HG02981 (cell line): ENCODE measurements around the gene MPP1.

Experiments used
- ATAC-seq: cut with Tn5 transposase; IDR thresholded peaks from one replicate; pipeline ENCODE4 v1.9.1; 2021; ENCODE audit warnings: mild to moderate bottlenecking, moderate library complexity; ENCODE audit not compliant: unreplicated experiment

MPP1 gene

DNA sequence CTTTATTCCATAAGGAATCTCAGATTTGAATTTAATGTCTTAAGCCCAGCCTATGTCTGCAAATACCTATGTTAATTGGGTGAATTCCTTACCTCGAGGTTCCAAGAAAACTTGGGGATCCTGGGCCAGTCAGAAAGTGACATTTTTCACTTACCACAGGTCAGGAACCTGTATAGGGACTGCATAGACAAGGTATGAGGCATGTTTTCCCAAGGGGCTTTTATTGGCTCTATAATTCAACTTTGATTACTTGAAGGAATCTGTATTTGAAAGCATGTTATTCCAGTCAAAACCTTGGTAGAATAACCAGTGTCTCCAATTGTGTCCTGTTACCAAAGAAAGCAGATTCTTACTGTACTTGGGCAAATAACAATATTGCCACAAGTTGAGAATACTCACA lies 8.5 kb upstream of the MPP1 start:
- no peak for ATAC-seq

DNA sequence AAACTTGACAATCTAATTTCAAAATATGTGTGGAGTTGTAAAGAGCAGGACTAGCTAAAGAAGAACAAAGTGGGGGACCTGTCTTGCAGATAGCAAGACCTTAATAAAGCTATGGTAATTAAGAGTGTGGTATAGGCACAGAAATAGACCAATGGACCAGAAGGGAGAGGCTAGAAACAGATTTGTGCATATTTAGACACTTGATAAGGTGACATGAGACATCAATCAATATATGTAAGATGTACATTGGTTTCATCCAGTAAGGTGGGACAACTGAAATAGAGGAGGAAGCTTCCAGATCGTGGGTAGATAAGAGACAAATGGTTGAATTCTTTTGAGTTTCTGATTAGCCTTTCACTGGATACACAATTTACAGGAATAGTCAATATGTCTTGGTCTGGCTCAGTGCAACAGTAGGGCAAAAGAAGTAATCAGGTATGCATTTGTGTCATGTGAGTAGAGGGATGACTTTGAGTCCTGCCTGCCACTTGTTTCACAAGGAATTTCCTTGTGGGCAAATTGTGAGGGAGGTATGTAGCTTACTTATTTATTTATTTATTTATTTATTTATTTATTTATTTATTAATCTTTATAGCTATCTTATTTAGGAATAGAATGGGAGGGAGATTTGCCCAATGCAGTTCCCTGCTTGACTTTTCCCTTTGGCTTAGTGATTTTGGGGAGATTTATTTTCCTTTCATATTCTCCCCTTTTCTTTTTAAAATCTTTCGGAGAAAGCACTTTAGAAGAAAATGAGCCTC lies 7.2 kb upstream of the MPP1 start:
- ATAC-seq = no peak

DNA sequence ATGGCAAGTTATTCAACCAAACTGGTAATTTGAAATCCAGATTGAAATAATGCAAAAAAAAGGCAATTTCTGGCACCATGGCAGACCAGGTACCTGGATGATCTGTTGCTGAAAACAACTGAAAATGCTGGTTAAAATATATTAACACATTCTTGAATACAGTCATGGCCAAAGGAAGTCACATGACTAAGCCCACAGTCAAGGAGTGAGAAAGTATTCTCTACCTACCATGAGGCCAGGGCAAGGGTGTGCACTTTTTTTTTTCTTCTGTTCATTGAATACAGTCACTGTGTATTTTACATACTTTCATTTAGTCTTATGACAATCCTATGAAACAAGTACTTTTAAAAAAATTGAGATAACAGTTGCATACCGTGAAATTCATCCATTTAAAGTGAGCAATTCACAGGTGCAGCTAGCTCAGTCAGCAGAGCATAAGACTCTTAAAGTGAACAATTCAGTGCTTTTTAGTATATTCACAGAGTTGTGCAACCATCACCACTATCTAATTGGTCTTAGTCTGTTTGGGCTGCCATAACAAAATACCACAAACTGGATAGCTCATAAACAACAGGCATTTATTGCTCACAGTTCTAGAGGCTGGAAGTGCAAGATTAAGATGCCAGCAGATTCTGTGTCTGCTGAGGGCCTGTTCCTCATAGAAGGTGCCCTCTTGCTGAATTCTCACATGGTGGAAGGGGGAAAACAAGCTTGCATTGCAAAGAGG lies 4.8 kb upstream of the MPP1 start:
- ATAC-seq = no peak

DNA sequence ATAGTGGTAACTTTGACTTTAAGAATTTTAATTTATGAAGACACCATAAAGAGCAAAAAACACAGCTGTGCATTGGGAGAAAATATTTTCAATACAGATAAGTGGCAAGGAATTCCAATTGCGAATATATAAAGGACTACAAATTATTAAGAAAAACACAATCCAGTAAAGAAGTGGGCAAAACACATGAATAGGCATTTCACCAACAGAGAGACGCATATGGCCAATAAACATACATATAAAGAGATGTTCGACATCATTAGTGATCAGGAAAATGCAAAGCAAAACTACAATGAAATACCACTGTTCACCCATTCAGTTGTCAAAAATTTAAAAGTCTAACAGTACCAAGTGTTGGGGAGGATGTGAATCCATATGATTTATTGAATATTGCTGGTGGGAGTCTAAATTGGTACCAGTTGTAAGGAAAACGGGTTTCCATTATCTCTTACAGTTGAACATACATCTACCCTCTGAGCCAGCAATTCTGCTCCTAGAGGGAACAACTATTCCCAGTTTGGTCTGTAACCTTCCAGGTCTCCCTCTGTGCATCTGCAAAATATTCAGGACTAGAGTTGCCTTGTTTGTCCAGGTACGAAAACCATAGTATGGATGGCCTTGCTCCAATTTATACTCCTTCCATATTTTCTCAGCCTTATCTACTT lies 1.7 kb upstream of the MPP1 start:
- ATAC-seq = no peak

DNA sequence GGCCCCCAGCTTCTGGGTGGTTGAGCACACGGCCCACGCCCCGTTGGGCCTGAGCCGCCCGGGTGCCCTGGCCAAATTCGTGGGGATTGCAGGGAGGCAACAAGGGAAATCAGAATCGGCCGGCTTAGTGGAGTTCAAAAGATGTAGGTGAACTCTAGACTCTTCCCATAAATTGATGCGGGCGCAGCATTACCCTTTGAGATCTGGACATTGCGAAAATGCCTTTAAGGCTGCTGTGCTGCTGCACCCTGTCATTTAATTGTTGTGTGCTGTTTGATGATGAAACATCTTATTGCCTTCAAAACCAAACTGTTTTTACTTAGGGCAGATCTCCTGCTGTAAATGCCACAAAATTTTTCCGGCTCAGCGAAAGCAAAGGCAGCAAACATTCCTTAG lies 409 bp upstream of the MPP1 start:
- ATAC-seq = no peak

DNA sequence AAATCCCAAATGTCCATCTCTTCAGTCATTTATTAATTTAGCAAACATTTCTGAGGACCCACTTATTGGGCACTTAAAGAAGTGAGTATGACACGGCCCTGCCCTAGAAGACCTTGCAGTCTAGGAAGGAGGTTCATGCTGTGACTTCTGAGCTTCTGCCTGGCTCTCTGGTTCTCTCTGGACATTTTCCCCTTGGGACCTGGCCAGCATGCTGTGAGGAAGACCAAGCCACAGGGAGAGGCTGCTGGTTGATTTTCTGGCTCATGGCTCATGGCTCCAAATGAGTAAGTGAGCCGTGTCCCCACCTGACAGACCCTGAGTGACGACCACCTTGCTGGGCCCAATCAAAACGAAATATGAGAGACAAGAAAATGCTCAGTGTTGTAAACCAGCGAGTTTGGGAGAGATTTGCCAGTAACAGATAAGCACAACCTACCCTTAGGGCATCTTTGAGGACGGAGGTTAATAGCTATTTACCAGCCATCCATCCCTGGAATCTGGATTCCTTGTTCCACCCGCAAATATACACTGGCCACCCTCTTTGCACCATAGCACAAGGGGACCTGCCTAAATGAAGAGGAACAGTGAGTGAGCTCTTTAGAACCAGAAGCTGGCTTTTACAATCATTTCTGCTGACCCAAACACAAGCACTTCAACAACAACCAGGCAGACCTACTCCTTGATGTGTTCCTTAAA lies 876 bp downstream of the MPP1 start:
- ATAC-seq = no peak

DNA sequence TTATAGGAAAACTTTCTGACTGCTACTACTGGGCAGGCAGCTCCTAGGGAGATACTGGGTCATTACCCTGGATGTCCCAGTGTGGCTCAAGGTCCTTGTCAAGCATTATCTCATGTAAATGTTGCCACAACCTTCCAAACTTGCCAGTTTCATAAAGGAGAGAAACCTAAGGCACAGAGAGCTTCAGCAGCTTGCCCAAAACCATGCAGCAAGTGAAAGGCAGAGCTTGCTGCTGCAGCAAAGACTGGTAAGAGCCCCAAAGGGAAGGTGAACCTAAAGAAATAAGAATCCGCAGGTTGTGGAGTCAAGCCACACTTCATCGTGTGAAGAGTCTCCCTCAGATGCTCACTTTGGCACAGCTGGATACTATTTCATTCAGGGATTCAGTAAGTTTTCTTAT lies 2.3 kb downstream of the MPP1 start:
- no peak for ATAC-seq

DNA sequence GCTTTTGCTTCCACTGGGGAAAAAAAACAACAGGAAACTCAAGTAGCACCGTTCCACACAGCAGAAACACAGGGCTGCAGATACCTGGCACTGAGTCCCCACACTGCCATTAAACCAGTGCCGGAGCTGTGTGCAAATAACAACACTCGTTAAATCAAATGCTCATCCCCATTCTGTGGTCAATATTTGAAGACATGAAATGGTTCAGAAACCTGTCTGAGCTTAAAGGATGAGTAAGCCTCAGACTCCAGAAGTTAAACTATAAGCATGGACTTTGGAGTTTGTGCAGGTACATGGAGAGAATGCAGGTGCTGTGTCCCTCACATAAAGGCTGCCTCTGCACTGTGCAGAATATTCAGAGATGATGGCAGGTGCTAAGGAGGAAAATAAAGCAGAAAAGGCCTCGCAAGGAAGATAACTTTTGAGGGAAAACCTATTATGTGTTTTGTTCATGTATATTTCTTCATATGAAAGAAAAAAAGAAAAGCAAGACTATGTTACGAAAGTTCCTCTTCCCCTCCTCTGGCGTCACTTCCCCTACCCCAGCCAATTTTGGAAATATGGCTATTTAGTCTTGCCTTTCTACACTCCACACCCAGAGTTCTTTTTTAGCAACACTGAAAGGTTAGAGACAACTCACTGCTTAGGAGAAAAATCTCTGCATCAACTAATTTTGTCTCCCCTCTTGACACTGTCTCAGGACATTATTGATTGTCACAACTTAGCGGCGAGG lies 4.6 kb downstream of the MPP1 start:
- no peak for ATAC-seq

DNA sequence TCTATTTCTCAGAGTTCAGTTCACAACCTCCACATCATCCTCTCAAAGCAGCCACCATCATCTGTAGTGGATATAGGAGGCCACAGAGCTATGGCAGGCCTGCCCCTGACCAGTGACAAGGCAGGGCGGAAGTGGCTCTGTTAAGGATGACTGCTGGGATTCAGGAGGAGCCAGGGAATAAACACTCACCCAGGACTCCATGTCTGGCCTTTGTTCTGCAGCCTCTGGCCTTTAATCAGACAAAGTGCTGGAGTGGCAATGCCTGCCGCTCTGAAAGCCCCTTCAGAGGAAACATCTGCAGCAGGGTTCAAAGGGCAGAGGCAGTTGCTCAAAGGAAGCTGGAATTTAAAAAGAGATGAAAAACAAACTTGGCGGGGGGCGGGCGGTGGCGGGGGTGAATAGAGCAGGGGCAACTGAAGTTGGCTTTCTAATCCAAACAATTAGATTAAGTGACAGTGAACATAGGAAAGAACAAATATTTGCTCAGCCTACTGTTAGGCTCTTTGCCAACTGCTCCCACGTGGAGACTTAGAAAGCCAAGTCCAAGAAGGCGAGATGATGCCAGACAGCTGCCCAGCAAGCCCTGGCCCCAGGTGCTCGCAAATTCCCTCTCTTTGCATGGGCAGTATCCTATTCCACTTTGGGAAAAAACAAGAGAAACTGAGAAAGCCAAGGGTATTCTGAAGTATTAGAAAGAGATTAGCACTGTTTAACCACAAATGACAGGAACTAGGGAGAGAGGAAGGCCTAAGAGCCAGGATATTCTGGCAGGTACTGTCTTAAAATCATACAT lies 5.5 kb downstream of the MPP1 start:
- no peak for ATAC-seq

DNA sequence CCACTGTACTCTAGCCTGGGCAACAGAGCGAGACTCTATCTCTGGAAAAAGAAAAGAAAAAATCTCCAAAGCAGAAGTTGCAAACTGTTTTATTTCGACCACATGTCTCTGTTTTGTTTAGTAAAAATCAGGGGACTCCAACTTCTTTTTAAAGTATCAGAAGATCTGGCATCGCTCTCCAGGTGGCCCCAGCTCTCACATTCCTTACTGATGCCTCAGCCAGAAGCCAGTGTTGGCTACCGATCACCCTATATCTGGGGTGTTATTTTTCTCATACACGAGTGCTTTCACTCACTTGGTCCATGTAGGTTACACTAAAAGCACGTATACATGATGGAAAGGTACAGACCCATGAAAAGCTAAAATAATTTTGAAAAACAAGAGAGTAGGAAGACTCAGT lies 8.3 kb downstream of the MPP1 start:
- ATAC-seq = no peak

DNA sequence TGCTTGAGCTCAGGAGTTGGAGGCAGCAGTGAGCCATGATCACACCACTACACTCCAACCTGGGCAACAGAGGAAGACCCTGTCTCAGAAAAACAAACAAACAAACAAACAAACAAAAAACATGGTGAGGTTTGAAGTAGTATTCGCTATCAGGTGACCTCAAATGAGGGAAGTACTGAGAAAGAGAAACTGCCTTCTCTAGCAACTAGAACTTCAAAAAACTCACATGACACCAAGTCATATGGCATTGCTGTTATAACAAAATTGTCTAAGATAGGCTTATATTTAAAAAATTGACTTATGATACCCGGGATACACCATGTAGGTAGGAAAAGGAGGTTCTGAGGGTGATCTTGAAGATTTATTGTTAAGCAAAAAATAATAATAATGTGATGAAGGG lies 10.3 kb downstream of the MPP1 start:
- no peak for ATAC-seq

DNA sequence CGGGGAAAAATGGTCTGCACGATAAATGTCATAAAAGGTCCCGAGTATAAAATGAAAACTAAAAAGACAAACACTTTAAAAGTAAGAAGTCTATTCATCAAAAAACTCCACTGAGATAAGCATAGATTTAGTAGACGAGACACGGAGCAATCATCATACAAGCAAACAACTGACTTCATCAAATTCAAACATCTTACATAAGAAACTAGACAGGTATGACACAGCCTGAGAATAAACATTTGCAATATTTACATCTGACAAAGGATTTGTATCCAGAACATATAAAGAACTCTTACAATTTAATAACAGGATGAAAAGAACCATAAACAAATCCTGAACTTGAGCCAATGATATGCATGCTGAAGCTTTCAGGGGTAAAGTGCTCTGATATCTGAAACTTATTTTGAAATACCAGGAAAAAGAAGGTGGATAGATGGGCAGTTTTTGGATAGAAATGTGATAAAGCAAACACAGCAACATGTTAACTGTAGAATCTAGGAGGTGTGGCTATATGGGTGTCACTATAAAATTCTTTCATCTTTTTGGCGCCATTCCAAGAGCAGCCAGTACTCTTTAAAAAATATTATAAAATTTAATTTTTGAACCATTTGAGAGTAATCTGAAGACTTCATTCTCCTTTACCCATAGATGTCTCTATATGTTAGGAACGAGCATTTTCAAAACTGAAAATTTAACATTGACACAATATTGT lies 12.0 kb downstream of the MPP1 start:
- no peak for ATAC-seq

DNA sequence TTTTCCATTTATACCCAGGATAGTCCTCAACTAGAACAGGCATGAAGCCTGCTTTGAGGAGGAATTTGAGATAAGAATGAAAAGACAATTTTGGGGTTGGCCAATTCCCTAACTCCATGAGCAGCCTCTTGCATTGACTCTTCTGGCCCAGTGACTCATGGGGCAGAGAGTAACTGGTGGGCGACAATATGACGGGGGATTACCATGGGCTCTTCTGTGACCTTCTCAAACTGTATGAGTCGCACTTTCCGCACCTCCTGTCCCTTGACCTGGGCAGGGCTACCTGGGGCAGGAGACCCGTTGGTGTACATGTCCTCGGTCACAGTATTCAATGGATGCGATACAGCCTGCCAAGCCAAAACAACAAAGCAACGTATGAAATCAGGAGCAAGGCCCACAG lies 13.3 kb downstream of the MPP1 start:
- ATAC-seq = no peak

DNA sequence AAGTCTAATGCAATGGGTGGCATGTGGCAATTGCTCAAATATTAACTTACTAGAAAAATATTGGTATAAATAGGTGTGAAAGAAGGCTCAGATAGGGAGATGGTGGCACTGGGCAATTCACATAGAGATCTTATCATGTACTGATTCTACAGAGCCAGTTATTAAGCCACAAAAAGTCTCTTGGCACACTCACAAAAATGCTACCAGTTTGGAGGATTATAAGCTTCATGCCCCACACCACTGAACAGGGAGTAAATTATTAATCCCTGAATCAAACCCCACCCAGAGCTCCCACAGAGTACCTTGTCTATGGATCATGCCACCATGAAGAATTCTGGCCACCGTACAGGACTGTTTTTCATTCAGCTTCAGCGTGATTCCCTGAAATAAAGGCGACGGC lies 13.8 kb downstream of the MPP1 start:
- no peak for ATAC-seq

DNA sequence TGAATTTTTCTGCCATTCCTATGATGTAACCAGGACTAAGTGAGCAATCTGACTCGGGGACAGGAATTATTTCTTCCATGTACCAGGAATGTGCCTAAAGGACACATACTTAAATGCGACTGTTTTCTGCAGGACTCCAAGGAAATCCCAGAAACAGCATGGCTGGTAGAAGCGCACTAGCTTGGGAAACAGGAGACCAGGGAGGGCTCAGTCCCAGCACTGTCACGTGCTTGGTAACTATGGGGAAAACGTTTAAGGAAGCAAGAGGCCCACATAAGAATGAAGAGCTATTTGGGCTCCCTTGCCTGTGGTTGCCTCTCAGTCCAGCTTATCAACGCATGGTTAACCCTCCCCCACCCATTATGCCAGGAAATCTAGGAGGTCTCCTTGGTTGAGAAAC lies 19.6 kb downstream of the MPP1 start:
- ATAC-seq = no peak

DNA sequence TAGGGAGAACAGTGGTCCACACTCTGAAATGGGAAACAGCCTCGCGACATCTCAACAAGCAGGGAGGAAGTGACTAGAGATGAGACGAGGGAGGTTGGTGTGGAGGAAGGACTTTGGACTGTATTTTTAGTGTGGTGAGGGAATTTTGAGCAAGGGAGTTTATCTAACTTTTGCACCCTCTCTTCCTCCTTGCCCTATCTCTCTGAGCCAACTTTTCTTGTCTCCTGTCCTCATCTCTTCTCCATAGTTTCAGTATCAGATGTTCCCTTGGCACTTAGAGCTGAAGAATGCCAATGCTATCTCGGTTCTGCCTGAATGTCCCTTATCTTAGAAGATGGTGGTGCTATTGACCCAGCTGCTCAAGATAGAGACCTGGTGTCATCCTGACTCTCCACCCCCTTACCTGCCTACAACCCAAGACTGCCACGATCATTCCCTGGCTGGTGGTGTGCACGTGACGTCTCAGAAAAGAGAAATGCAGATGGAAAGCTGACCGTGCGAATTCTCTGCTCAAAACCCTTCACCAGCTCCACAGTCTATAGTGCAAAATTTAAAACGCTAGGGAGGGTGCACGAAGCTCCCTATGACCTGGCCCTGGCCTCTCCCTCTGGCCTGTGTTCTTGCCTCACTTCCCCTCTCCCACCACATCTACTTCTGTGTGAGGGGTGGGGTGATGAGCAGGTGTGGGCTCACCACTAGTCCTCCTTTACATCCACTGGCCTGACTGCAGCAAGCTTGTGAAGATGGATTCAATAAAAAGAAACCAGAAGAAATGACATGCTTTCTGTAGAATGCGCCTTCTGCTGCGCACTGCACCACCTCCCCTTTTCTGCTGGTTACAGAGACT lies 20.9 kb downstream of the MPP1 start:
- no peak for ATAC-seq

DNA sequence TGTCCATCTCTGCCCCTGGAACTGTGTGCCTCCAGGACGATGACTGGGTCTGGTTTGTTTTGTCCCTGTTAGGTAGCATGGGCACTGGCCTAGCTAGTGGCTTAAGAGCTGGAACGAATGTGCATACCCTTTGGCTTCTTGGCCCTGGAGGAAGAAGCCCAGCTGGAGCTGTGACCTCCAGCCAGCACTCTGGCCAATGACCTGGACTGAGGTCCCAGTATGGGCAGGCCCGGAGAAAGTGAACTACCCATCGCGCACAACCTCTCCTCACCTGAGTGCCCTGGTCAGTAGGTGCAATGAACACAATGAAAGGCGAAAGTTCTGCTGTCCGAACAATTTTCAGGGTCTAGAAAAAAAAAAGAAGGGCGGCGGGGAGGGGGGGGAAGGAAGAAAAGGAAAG lies 24.3 kb downstream of the MPP1 start:
- no peak for ATAC-seq

DNA sequence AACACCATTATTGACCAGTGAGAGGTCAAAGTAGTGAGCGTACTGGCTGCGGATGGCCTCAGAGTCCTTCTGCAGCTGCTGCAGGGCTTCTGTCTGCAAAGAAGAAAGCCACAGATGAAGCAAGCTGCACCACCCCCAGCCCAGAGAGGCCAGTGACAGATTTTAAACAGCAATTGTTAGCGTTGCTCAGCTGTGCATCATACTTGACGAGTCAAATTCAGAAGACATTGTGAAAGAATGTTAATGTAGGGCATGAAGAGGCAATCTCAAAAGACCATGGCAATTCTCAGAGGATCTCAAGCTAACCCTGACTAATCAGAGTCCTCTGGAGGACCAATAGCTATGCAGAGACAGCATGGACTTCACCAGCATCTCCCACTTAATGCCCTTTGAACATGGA lies 26.0 kb downstream of the MPP1 start:
- no peak for ATAC-seq

DNA sequence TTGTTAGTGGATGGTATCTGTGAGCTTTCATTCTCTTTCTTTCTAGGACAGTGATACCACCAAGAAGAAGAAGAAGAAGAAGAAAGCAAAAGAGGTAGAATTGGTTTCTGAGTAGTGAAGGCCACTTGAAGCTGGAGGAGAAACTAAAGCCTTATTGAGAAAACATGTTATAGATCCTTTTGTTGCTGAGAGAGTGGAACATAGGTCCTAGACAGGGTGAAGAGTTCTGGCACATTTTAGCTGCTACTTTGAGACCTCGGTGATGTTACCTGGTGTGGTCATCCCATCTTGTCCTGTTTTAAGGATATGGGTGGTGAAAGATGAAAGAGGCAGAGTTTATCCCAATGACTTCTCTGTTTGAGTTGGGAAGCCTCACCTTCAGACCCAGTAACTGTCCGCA lies 28.5 kb downstream of the MPP1 start:
- ATAC-seq = no peak
